GM18870 (cell line): ENCODE results near the gene PHOX2A.
A peak's percentile ranks its signal among the peaks of the same experiment; 100 is the strongest.
"Not testable (repeated sequence)": the region's sequence is repeated elsewhere in the genome, so short reads cannot be mapped to it uniquely, and the experiment has no call there.

Experiments
- ATAC-seq: cut with Tn5 transposase; IDR thresholded peaks from one replicate; pipeline ENCODE4 v1.9.1; 2021; ENCODE audit warnings: moderate library complexity; ENCODE audit not compliant: unreplicated experiment

PHOX2A gene

DNA sequence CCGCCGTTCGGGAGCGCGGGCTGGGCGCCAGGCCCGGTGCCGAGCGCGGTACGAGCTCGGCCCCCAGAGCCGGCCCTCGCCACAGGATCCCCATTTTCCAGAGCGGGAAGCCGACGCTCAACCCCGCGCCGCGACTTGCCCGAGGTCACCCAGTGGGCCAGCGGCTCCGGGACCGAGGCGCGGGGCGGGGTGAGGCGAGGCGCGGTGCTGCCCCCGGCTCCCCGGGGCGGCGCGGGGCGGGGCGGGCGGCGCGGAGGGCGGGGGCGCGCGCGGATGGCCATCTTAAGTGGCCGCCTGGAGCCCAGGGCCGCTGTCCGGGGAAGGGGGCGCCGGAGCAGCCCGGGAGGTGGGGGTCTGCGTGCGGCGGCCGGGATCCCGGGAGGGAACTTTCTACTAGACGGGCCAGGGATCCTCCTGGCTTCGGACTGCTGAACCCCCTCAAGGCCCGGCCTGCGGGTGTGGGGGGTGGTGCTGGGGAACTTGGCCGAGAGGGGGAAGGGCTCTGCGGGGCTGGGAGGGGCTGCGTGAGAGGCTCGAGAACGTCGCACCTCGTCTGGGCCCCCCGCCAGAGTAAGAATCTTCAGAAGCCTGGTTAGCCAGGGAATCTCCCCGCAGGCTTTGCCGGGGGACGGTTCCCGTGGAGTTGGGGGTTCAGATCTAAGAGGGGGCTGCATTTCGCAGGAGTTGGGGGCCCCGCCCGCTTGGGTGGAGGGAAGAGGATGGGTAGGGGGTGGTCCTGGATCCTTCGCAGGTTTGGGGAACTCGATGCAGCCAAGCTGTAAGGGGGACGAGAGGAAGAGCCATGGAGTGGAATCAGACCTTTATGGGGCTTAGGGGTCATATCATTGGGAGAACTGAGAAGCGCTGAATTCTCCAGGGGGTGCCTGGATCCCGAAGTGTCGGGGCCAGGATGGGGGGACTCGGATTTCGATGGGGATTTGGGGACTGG lies 20.1 kb downstream of the PHOX2A start:
- ATAC-seq, result no peak

DNA sequence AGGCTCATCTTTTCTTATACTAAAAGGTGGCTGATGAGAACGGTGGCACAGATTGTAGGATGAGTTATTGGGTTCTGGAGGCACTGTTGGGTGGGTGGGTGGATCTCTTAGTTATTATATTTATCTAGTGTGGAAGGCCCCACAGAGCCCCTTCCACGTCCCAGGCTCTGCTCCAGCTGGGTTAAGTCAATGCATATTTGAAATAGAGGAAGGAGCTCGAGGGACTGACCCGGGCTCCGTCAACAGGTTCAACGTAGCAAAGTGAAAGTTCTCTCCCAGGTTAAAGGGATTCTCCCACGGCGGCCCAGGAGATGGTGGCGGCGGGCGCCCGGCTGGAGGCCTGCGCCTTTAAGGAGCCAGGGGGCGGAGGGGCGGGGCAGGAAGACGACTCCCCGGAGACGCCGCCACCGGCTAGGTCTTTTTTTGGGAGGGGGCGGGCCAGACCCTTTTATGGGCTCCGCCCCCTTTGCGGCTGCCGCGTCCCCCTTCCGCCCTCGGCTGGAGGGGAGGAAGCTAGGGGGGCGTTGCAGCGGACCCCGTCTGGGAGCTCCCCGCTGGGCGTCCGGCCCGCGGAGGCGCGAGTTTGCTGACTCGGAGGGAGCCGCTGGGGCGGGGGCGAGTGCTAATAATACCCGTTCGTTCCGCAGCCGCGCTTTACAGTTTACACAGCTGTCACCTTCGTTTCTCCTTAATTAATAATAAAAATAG lies 20.9 kb downstream of the PHOX2A start:
- ATAC-seq, result peak; percentile 49

DNA sequence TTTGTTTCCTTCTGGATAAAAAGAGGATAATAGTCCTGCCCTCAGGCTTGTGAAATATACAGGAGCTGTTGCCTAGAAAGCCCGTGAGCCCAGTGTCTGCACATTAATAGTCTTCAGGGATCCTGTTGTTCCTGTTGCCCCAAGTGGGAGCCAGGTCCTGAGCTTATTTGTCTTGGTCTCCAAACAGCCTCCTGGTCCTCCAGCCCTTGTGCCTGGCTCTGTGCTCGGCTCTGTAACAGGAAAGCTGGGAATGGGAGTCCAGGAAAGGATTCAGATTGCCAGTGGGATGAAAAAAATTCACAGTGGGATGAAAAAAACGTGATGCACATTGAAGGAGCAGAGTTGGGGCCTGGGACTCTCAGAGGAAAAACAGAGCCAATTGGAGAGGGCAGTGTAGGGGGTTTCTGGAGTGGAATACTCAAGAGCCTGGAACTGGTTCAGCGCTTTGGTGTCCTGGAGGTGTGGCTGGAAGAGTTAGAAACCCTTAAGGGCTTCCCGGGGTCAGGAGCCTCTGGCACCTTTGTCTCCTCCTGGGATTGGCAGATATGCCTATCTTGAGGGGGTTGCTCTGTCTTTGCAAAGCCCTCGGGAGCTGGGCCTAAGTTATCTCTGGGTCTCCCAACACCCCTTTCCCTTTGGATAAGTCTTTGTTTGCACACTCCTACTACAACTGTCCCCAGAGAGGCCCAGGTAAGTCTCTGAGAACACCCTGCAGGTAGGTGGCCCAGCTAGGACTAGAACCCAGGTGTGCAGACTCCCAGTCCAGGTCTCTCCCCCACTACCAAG lies 21.7 kb downstream of the PHOX2A start:
- ATAC-seq, result no peak

- no peak for ATAC-seq
Observed at GRCh38 chr11:72221386-72222075, 22.4 kb downstream of the PHOX2A start.

DNA sequence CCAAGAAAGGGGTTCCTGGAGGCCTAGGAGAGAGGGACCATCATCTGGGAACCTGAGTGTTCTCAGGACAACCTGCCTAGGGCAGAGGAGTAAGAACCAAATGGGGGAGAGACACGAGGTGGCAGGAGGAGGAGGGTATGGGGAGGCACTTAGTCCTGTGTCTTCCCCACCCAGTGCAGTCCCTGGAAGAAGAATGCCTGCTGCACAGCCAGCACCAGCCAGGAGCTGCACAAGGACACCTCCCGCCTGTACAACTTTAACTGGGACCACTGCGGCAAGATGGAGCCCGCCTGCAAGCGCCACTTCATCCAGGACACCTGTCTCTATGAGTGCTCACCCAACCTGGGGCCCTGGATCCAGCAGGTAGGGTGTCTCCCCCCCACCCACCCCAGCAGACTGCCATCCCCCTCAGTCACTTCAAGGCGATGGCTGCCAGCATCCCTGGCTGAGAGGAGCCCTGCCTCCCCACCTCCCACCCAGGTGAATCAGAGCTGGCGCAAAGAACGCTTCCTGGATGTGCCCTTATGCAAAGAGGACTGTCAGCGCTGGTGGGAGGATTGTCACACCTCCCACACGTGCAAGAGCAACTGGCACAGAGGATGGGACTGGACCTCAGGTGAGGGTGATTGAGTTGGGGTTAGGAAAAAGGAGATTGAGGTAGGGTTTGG lies 23.1 kb downstream of the PHOX2A start:
- ATAC-seq, result no peak

DNA sequence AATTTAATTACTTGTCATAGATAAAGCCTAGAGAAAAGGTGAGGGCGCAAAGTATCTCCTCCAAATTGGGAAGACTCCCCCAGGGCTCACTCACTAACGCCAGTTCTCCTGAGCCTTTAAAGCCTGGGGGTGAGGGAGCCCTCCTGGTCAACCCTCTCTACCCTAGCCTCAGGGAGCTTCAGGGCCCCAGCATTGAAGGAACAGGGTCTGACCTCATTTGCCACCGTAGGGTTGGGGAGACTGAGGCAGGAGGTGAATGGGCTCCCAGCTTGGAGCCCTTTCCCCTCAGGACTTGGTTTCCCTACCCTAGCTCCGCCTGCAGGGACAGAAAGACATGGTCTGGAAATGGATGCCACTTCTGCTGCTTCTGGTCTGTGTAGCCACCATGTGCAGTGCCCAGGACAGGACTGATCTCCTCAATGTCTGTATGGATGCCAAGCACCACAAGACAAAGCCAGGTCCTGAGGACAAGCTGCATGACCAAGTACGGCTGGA lies 25.7 kb downstream of the PHOX2A start:
- no peak for ATAC-seq

- ATAC-seq, result no peak
Observed at GRCh38 chr11:72217841-72218240, 26.1 kb downstream of the PHOX2A start.

DNA sequence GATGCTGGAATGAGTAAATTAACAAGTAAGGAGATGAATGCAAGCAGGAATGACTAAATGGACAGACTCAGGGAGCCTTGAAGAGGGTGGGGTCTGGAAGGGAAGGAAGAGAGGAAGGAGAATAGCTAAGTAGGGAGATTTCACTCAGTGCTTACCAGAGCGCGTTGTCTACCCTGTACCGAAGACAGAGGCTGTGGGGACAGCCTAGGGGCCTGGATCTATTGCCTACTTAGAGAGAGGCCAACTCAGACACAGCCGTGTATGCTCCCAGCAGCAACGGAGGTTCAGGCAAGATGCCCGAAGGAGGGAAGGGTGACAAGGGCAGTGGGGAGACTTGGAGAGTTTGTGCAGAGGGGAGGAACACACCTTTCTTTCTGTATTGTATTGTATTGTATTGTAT lies 27.3 kb downstream of the PHOX2A start, which contains the start of gene FOLR2:
Gene FOLR2 (plus strand): TSS at position 157 of the 400 bp plus-strand sequence. CDS start 1,791 bp downstream, outside the sequence.
- ATAC-seq, result no peak

DNA sequence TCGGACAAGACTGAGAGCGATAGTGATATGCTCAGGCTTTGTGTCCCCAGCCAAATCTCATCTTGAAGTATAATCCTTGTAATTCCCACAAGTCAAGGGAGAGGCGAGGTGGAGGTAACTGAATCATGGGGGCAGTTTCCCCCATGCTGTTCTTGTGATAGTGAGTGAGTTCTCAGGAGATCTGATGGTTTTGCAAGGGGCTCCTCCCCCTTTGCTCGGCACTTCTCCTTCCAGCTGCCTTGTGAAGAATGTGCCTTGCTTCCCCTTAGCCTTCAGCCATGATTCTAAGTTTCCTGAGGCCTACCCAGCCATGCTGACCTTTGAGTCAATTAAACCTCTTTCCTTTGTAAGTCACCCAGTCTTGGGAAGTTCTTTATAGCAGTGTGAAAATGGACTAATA lies 34.9 kb downstream of the PHOX2A start:
- ATAC-seq, result no peak

GRCh38 chr11:72208281-72208680 lies 35.7 kb downstream of the PHOX2A start:
- ATAC-seq, result no peak

- ATAC-seq, result not testable (repeated sequence)
Observed at GRCh38 chr11:72206794-72207193, 37.2 kb downstream of the PHOX2A start.

DNA sequence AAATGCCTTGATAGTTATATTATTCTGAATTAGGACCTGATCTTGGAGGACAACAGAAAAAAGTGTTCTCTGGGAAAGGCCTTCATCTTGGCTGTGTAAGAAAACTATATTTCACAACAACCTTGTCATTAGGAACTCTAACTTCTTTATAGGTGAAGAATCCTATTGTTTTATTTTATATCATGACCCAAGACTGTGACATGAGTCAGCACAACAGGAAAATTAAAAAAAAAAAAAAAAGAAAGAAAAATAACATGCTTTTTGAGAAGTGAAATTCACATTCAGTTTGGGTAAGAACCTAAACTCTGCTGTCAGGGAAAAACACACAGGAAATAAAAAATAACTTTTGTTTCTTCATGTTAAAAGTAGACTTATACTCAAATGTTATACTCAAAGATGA lies 39.1 kb downstream of the PHOX2A start:
- ATAC-seq, result no peak

DNA sequence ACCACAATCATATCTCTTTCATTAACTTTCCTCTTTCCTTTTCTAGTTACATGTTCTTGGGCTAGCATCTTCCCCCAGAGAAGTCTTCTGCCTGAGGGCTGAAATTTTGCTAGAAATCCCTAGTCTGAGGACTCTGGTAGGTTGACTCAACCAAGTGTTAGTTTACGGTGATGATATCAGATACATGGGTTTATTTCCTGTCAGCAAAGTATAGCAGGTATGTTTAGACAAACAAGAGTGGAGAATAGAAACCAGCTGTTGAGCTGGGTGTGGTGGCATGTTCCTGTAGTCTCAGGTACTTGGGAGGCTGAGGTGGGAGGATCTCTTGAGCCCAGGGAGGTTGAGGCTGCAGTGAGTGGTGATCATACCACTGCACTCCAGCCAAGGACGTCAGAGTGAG lies 40.8 kb downstream of the PHOX2A start:
- no peak for ATAC-seq

GRCh38 chr11:72202571-72202970 lies 41.4 kb downstream of the PHOX2A start:
- no peak for ATAC-seq

GRCh38 chr11:72201445-72201844 lies 42.5 kb downstream of the PHOX2A start:
- not testable (repeated sequence) for ATAC-seq

DNA sequence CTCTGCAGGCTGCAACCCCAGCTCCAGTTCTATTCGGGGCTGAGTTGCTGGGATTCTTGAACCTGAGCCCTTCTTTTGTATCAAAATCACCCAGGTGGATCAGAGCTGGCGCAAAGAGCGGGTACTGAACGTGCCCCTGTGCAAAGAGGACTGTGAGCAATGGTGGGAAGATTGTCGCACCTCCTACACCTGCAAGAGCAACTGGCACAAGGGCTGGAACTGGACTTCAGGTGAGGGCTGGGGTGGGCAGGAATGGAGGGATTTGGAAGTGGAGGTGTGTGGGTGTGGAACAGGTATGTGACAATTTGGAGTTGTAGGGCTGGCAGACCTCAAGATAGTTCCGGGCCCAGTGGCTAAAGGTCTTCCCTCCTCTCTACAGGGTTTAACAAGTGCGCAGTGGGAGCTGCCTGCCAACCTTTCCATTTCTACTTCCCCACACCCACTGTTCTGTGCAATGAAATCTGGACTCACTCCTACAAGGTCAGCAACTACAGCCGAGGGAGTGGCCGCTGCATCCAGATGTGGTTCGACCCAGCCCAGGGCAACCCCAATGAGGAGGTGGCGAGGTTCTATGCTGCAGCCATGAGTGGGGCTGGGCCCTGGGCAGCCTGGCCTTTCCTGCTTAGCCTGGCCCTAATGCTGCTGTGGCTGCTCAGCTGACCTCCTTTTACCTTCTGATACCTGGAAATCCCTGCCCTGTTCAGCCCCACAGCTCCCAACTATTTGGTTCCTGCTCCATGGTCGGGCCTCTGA lies 48.3 kb downstream of the PHOX2A start:
- no peak for ATAC-seq

DNA sequence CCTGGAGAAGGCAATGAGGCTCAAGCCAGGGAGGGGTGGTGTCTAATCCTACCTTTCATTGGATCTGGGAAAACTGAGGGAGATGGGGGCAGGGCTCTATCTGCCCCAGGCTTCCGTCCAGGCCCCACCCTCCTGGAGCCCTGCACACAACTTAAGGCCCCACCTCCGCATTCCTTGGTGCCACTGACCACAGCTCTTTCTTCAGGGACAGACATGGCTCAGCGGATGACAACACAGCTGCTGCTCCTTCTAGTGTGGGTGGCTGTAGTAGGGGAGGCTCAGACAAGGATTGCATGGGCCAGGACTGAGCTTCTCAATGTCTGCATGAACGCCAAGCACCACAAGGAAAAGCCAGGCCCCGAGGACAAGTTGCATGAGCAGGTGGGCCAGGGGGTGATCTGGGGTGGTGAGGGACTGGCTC lies 52.0 kb downstream of the PHOX2A start, which contains the start of gene FOLR1:
Gene FOLR1 (plus strand): TSS at position 180 of the 421 bp plus-strand sequence. CDS start 34 bp downstream, at position 214.
- ATAC-seq, result no peak

DNA sequence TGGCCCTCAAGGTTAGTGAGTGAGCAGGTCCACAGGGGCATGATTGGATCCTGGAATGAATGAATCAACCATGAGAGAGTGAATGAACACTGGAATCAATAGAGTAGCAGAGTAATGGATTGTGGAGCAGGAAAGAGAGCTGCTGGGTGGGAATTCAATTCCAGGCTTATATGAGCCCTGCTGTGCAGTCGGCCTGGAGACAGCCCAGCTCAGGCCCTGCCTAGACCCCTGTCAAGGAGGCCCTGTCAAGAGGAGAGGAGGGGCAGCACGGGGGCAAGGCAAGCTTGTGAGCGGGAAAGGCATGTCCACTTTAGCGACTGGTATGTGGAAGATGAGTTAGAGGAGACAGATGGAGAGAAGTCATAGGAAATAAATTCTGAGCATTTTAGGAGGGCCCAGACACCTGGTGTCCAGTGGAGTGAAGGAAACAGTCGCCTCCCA lies 53.3 kb downstream of the PHOX2A start:
- ATAC-seq, result no peak
